GM19239 (cell line): ENCODE results near the gene AMOTL2.

Source experiments
- DNase-seq: peaks from one replicate; pipeline ENCODE4 v3.0.0; 2011; ENCODE audit warnings: low spot score; ENCODE audit not compliant: insufficient read length
- FAIRE-seq: peaks from 2 replicates; lab custom pipeline; 2011; peaks lifted over from hg19 to GRCh38; lab: Jason Lieb, UNC

Gene AMOTL2

DNA sequence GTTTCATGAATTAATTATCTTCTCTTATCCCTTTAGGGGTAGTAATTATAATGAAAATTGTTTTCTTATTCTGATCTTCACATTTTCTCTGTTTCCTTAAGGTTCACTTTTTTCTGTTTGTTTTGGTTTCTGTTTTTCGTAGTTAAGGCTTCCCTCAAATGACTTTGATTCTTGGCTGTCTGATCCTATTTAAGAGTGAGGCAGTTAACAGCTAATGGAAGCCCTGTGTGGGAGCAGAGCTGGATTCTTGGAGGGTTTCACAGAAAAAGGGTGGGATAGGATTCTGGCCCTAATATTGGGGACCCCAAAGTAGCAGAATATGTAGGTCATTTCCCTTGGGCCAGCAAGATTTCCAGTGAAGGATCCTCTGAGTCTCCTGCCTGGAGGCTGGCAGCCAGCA, 6.8 kb upstream of the AMOTL2 start:
- FAIRE-seq (no peak), DNase-seq (no peak)

DNA sequence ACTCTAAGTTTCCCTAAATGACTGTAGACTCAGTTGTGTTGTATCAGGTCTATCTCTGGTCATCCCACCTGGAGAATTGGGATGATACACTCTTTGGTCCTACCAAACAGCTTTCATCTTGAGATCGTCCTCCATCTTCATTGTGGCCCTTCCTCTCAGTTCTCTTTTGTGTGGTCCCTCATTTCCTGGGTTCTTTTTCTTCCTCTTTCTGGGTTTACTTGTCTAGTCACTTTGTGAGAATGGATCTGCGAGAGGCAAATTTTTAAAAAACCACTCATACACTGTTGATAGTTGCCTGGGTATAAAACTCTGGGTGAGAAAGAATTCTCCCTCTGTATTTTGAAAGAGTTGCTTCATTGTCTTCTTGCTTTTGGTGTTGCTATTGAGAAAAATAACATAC, 6.0 kb upstream of the AMOTL2 start:
- DNase-seq (no peak), FAIRE-seq (peak; percentile 14)

DNA sequence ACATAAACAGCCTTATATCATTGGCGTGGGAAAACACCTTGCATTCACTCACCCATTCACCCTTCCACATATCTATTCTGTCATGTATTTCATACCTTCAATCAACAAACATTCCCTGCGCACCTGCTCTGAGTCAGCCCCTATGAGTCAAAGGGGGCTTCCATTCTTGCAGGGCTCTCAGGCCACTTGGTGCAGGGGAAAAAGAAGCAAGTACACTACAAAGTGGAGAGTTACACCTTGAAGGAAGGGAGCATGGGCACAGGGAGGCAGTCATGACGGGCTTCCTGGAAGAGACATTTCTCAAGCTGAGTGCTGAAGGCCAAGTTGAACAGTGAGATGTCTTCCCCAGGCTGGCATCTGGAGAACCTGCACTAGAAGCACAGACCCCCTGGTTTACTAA, 4.6 kb upstream of the AMOTL2 start:
- DNase-seq, result no peak
- no peak for FAIRE-seq

DNA sequence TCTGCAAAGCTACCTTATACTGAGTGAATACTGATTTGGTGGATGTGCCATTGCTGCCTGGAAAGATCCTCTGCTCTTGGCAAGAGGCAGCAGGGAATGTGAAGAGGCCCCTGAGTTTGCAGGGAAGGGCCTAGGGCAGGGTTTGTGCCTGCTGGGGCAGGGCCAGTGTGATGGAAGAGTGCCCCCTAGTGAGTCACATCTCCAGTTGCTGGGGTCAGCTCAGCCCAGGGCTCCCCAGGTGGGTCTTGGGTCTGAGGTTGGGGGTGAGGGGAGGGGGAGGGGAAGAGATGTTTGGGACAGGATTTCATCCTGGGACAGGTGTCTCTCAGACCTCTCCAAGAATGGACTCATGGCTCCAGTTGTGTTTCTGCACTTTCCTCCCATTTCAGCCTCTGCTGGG, 4.1 kb upstream of the AMOTL2 start:
- FAIRE-seq (no peak), DNase-seq (no peak)

DNA sequence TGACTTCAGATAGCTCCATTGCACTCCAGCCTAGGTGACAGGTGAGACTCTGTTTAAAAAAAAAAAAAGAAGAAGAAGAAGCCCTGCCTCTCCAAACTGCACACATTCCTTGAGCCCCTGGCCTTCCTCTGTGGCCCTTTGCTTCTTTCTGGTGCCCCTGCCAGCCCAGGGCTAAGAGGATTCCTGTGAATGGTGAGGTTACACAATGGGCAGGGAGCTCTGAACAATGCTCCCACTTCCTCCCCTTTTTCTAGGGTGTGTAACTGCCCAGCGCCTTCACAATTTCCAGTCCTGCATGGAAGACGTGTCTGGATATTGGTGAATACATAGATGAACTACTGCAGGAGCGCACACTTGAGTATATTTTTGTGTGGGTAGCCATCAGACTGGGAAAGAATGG, 3.6 kb upstream of the AMOTL2 start:
- DNase-seq, result no peak
- no peak for FAIRE-seq

DNA sequence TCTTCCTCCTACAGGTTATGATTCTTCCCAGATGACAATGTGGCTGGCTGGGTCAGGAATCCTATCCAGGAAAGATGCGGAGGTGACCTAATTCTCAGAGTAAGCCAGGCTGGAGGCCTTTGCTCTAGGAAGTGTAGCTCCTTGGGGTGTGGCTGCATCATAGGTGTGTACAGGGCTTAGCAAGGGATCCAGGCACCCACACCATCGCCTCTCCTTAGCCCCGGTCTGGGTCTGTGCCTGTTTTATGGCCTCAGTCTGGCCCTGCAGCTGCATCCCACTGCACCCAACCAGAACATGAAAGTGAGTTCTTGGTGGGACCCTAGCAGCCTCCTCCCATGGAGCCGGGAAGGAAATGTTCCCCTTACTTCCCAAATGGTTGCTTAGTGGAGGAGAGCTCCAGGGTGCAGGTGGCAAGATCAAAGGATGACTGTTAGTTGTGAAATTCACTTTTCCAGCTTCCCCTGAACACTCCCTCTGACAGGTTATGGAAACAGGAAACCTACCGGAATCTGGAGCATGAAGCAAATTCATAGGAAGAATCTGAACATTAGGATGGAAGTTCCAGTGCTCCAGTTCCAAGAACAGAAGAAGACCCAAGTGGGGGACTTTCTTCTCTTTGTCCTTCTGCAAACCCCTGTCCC, 2.7 kb upstream of the AMOTL2 start:
- FAIRE-seq (no peak), DNase-seq (no peak)

DNA sequence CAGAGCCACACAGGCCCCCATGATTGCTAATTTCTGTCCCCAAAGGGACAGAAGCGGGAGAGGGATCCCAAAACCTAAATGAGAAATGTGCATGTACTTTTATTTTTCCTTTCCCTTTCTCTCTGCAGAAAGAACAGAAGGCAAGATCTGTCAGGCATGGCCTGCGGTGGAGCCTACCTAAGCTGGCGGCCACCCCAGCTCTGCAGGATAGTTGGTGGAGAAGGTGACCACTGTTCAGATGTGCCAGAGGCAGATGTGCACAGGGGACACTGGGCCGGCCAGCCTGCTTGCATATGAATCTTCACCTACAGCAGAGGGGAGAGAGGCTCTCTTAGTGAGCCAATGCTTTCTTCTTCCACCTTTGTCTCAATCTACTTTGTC, 2.1 kb upstream of the AMOTL2 start:
- no peak for DNase-seq
- FAIRE-seq, result no peak

DNA sequence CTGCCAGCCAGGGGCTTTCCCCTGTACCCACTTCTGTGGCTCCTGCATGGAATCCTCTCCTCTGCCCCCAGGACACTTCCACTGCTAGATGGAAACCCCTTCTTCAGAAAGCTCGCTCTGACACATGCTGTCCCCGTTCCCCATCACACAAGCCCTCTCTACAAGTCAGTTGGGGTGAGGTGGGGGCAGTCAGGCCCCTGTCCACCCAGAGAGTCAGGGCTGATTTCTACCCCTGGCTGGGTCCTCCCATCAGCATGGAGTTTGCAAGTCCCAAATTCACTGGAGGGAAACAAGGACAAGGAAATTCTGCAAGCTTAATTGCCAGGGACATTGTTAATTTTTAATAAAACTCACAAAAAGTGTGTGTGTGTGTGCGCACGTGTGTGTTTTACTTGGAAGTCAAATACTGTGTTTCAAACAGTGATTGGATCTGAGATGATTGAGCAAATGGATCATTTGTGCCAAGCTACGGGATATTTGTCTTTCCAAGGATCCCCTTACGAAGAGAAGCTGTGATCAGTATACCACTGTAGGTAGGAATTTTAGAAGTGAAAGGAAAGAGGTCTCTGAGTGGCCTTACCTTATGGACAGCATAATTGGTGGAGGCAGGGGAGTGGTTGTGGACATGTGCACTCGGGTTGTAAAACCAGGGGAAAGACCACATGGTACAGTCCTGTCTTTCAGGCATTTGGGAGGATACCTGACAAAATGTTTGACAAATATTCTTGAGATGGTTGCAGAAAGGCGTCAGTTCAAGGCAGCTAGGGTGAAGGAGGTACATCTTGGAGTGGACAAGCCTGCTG, 1.5 kb upstream of the AMOTL2 start:
- DNase-seq, result no peak
- FAIRE-seq, result no peak

DNA sequence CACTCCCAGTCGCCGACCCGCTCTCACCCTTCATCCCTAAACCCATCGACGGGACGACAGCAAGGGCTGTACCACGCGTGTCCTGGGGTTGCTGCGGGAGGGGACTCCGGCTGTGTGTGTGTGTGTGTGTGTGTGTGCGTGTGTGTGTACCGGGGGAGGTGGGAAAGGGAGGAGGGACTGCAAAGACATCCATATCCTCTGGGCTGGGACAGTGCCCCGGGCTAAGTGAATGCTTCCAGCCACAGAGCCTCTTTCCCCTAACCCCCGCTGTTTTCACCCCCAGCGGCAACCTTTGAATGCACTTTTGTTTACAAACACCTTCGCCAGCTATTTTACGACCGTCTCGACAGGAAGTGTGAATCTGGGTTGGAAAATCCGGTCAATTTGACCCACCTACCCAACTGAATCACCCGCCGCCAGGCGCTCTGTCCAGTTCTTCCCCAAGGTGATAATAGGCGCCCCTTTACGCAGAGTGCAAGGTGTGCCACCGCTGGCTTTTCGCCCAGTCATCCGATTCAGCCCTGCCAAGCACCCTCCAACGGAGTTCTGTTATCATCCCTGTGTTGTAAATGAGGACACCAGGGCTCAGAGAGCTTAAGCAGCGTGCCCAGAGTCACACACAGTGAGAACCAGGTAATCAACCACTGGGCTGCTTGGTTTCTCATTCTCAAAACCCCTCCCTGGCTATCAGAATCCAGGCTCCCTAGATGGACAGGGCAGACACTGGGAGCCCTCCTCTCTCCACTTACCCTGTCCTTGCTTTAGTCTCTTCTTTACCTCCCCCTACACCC, 739 bp upstream of the AMOTL2 start:
- FAIRE-seq, result no peak
- no peak for DNase-seq

DNA sequence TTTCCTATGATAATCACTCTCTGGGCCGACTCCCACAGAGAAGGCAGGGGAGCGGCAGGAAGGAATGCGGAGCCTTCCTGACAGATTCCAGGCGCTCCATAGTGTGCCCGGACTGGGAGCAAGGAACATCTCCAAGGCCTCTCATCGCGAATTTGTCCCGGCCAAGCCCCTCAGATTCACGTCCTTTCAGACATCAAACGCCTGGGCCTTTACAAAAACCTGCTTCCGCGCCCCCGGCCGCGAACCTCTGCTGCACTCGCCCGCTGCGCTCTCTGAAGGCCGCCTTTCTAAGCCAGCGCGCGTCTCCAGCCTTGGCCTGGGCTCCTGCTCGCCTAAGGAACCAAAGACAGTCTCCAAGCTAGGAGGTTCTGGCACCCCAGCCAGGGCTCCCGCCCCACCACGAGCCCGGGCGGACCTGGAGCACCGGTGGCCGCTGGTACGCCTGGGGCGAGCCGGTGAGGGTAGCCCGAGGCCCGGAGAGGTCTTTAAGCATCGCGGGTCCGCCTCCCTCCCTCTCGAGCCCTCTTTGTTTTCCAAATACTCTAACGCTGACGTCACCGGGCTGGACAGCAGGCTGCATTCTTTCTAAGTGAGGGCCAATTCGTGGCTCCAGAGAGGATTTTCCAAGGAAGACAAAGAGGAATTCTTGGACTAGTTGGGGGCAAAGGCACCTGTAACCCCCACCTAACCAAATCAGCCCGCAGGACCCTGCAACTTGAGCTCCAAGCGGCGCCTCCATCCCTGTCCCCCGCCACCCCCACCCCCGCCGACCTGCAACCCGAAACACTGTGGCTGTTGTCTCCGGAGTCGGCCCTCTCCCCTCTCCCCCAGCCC, 759 bp downstream of the AMOTL2 start:
- FAIRE-seq, result no peak
- no peak for DNase-seq

DNA sequence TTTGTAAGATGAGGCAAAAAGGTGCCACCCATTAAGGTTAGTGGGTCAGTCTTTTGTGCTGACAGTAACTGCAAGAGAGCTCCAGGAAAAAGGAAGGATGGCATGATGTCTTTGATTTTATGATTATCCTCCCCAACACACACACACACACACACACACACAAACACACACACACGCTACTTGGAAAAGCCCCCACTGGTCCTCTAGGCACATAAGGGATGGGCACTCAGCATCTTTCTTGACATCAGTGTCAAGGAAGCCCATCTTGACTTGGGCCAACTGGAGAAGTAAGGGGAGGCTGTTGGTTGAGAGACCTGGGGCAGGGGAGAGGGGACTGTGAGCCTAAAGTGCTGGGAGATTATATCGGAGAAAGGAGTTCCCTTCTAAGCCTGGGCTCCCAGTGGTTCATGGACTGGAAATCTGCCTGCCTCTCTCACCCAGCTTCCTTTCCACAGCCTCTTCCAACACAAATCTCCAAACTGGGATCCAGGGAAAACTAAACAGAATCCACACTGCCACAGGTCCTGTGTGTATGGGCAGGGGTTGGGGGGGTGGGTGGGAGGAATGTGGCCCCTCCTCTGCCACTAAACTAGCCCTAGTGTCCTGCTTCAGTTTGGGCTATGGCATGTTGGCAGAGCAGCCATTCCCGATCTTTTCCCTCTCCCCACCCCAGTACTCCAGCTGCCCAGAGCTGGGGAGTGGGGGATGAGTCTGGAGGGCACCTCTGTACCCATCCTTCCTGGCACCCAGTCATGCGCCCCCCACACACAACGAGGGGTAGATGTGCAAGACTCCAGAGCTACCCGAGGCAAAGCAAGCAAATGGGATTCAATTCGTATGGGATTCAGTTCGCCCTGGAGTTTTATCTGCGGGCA, 1.6 kb downstream of the AMOTL2 start:
- DNase-seq, result no peak
- no peak for FAIRE-seq

DNA sequence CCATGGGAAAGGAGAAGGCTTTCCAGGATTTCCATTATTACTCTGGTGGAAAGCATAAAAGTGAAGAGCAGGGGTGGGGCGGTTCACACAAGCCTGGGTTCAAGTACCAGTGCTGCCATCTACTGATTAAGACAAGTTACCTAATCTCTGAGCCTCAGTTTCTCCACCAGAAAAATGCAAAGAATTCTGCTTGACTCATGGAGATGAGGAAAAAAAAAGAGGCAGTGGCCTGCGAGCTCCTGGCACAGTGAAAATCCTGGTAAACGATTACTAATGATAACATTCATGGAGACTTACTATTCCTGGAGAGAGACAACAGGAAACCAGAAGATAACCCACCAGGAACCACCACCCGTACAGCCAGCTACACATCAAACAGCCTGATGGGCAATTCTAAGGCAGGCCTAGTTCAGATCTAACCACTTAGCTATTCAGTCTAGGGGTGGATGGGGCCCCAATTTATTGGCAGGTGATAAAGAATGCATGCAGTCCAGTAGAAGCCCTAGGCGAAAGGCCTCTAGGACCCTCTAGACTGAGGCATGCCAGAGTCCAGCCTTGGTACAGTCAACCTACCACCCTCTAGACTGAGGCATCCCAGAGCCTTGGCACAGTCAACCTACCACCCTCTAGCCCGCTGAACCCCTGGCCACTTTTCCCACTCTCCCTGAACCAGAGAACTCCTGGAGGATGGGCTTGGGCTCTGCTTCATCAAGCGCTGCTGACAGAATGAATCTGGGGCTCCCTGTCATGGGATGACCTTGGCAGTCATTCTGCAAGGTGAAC, 2.5 kb downstream of the AMOTL2 start:
- DNase-seq, result no peak
- no peak for FAIRE-seq

DNA sequence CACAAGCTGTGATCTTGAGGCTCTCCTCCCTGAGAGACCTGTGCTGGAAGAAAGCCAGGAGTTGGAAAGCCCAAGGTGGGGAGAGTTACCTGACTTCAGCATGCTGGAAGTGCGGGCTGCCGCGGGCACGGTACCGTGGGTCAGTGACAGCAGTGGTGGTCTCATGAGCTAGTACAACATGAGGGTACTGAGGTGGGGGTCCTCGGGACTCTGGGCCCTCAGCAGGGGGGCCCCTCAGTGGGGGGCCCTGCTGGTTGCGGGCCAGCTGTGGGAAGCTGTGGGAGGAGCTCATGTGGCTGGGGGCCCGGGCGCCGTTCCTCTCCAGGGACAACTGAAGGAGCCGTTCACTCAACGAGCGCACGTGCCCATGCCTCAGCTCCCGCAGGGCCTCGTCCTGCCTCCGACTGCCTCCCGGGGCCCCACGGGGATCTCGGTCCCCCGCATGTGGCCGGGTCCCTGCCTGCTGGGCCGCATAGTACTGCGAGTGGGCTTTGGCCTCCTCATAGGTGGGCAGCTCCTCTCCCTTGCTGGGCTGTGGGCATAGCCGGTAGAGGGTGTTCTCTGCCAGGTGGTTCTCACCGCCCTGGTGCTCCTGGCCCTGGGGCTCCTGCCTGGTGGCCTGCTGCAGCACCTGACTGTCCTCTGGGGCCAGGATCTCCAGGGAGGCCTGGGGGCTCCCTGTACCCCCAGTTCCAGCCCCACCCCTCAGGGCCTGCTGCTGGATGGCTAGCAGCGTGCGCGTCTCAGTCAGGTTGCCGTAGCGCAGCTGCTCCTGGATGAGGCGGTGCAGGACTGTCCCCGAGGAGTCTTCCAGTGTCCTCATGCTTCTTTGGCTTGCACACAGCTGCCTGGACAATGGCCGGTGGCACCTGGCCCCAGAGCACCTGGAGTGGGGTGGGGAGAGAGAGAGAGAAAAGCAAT, 3.4 kb downstream of the AMOTL2 start:
- DNase-seq (no peak), FAIRE-seq (no peak)

DNA sequence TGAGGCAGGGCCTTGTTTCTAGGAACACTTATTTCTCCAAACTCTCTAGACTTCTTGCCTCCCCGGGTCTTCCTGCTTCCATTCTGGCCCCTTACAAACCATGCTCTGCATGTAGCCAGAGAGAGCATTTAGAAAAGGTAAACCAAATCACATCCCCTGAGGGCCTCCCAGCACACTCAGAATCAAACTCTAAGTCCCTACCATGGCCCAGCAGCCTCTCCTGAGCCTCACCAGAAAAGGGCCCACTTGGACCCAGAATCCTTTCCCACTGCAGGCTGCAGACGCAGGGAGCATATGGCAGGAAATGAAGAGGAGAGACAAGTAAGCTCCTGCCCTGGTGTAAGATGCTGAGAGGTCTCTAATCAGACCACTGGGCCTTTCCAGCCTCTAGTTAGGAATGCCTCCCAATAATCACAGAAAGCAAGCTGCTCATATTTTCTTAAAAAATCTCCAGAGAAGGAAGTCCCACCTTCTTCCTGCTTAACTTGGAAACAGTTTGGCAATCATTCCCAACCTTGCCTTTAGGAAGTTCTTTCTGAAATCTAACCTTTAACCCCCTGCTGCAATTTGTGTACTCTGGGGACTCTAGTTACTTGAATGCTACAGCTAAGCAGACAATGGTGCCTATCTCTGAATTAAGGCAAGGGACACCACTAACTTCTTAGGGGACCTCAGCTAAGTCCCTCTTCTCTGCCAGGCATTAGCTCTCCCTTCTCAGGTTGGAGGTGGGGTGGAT, 4.2 kb downstream of the AMOTL2 start:
- DNase-seq, result no peak
- FAIRE-seq, result no peak

DNA sequence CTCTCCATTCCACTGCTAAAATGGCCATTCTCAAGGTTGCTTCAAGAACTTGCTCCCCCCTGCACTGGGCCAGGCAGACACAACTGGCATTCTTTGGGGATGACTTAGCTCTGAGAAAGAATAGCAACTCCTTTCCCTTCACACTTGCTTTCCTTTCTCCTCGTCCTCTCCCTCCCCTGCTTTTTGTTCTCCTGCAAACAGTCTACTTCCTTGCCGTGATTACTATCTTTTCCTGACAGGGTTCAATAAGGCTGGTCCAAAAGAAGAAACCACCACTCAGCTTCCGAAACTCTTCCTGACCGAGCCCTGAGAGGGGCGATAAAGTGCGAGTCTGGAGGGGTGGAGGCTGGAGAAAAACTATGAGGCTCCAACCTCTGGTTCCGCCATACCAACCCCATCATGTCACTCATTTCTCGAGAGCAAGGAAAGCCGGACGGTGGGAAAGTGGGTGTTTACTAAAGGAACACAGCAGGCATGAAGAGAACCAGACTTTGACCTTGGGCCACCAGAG, 5.0 kb downstream of the AMOTL2 start:
- FAIRE-seq, result no peak
- DNase-seq, result no peak

DNA sequence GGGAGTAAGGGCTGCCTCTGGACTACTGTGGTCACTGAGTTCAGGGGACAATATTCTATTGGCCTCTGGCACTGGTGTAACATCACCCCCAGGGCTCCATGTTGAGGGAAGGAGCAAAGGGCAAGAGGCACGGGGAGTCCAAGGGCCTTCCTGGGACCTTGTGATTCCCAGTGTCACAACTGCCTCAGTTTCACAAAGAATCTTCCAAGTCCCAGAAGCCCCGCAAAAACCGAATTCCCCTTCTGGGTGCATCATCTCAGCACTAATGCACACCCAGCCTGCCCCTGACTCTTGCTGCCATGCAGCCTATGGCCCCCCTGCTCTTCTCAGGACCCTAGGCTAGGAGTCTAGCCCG, 5.5 kb downstream of the AMOTL2 start:
- DNase-seq (no peak), FAIRE-seq (no peak)
